ENCODE data around the gene C1orf74.
A peak's percentile ranks its signal among the peaks of the same experiment; 100 is the strongest.

Gene C1orf74

GRCh38 chr1:209787551-209787950 lies 3.2 kb upstream of the C1orf74 start:
- Histone ChIP-seq H3K4me3 (ENCODE audit: extremely low read depth, insufficient read depth, low read length, poor library complexity, severe bottlenecking) (no peak overlapping the region), H3K36me3 (ENCODE audit: control insufficient read depth, insufficient read depth, low read length) (peaks cover 6% of the 10 kb centered on the region), H3K4me1 (ENCODE audit: control insufficient read depth, insufficient read depth, low read length, poor library complexity, severe bottlenecking) (peaks cover 10% of the 10 kb centered on the region), H3K9me3 (ENCODE audit: control insufficient read depth, low read length) (peaks cover 6% of the 10 kb centered on the region), H3K27ac (ENCODE audit: low read depth, low read length, severe bottlenecking) (no peak overlapping the region)
- 67% methylated on average over 1 of the region's 2 CpGs; no CpG with 5 or more reads in 1 of the 2 experiments for WGBS, 2 experiments (ENCODE audit: insufficient coverage in 2 of 2)

GRCh38 chr1:209786146-209786545 lies 1.8 kb upstream of the C1orf74 start:
- Histone ChIP-seq H3K9me3 (ENCODE audit: control insufficient read depth, low read length) (peaks cover 6% of the 10 kb centered on the region), H3K27ac (ENCODE audit: low read depth, low read length, severe bottlenecking) (no peak overlapping the region), H3K4me1 (ENCODE audit: control insufficient read depth, insufficient read depth, low read length, poor library complexity, severe bottlenecking) (peaks cover 10% of the 10 kb centered on the region), H3K36me3 (ENCODE audit: control insufficient read depth, insufficient read depth, low read length) (peaks cover 12% of the 10 kb centered on the region), H3K4me3 (ENCODE audit: extremely low read depth, insufficient read depth, low read length, poor library complexity, severe bottlenecking) (no peak overlapping the region)
- 50 to 63% methylated on average over 2 to 4 of the region's 4 CpGs for WGBS, 2 experiments (ENCODE audit: insufficient coverage in 2 of 2)

- Histone ChIP-seq H3K36me3 (ENCODE audit: control insufficient read depth, insufficient read depth, low read length) (peaks cover 13% of the 10 kb centered on the region), H3K4me3 (ENCODE audit: extremely low read depth, insufficient read depth, low read length, poor library complexity, severe bottlenecking) (no peak overlapping the region), H3K9me3 (ENCODE audit: control insufficient read depth, low read length) (peaks cover 6% of the 10 kb centered on the region), H3K4me1 (ENCODE audit: control insufficient read depth, insufficient read depth, low read length, poor library complexity, severe bottlenecking) (peaks cover 8% of the 10 kb centered on the region), H3K27ac (ENCODE audit: low read depth, low read length, severe bottlenecking) (no peak overlapping the region)
- WGBS, 2 experiments (ENCODE audit: insufficient coverage in 2 of 2): 100% methylated on average over 3 of the region's 4 CpGs; no CpG with 5 or more reads in 1 of the 2 experiments
Observed at GRCh38 chr1:209785592-209785991, 1.2 kb upstream of the C1orf74 start.

- Histone ChIP-seq H3K27ac (ENCODE audit: low read depth, low read length, severe bottlenecking) (no peak overlapping the region), H3K9me3 (ENCODE audit: control insufficient read depth, low read length) (peaks cover 6% of the 10 kb centered on the region), H3K4me1 (ENCODE audit: control insufficient read depth, insufficient read depth, low read length, poor library complexity, severe bottlenecking) (peaks cover 5% of the 10 kb centered on the region), H3K4me3 (ENCODE audit: extremely low read depth, insufficient read depth, low read length, poor library complexity, severe bottlenecking) (peak overlapping the region; percentile 61), H3K36me3 (ENCODE audit: control insufficient read depth, insufficient read depth, low read length) (peaks cover 13% of the 10 kb centered on the region)
- 87 to 93% methylated on average over 6 of the region's 6 CpGs for WGBS, 2 experiments (ENCODE audit: insufficient coverage in 2 of 2)
Observed at GRCh38 chr1:209783386-209783785, 973 bp downstream of the C1orf74 start.

- 73 to 78% methylated on average over 3 to 4 of the region's 4 CpGs for WGBS, 2 experiments (ENCODE audit: insufficient coverage in 2 of 2)
- peaks cover 5% of the 10 kb centered on the region for H3K4me1 ChIP-seq (ENCODE audit: control insufficient read depth, insufficient read depth, low read length, poor library complexity, severe bottlenecking)
- peaks cover 6% of the 10 kb centered on the region for H3K9me3 ChIP-seq (ENCODE audit: control insufficient read depth, low read length)
- H3K36me3 ChIP-seq (ENCODE audit: control insufficient read depth, insufficient read depth, low read length): peaks cover 13% of the 10 kb centered on the region
- H3K4me3 ChIP-seq (ENCODE audit: extremely low read depth, insufficient read depth, low read length, poor library complexity, severe bottlenecking): no peak overlapping the region
- H3K27ac ChIP-seq (ENCODE audit: low read depth, low read length, severe bottlenecking): no peak overlapping the region
Observed at GRCh38 chr1:209780268-209780667, 4.1 kb downstream of the C1orf74 start.

GRCh38 chr1:209778102-209778501 lies 6.3 kb downstream of the C1orf74 start:
- WGBS, 2 experiments (ENCODE audit: insufficient coverage in 2 of 2): 82 to 90% methylated on average over 1 of the region's 1 CpG
- Histone ChIP-seq H3K27ac (ENCODE audit: low read depth, low read length, severe bottlenecking) (no peak overlapping the region), H3K4me3 (ENCODE audit: extremely low read depth, insufficient read depth, low read length, poor library complexity, severe bottlenecking) (no peak overlapping the region), H3K4me1 (ENCODE audit: control insufficient read depth, insufficient read depth, low read length, poor library complexity, severe bottlenecking) (peaks cover 8% of the 10 kb centered on the region), H3K9me3 (ENCODE audit: control insufficient read depth, low read length) (no peaks in the 10 kb centered on the region), H3K36me3 (ENCODE audit: control insufficient read depth, insufficient read depth, low read length) (peaks cover 13% of the 10 kb centered on the region)

- Histone ChIP-seq H3K36me3 (ENCODE audit: control insufficient read depth, insufficient read depth, low read length) (peaks cover 7% of the 10 kb centered on the region), H3K9me3 (ENCODE audit: control insufficient read depth, low read length) (no peaks in the 10 kb centered on the region), H3K4me1 (ENCODE audit: control insufficient read depth, insufficient read depth, low read length, poor library complexity, severe bottlenecking) (peaks cover 8% of the 10 kb centered on the region), H3K27ac (ENCODE audit: low read depth, low read length, severe bottlenecking) (no peak overlapping the region), H3K4me3 (ENCODE audit: extremely low read depth, insufficient read depth, low read length, poor library complexity, severe bottlenecking) (no peak overlapping the region)
- 100% methylated on average over 1 to 2 of the region's 2 CpGs for WGBS, 2 experiments (ENCODE audit: insufficient coverage in 2 of 2)
Observed at GRCh38 chr1:209777587-209777986, 6.8 kb downstream of the C1orf74 start.

- H3K36me3 ChIP-seq (ENCODE audit: control insufficient read depth, insufficient read depth, low read length): no peaks in the 10 kb centered on the region
- H3K27ac ChIP-seq (ENCODE audit: low read depth, low read length, severe bottlenecking): no peak overlapping the region
- no peaks in the 10 kb centered on the region for H3K9me3 ChIP-seq (ENCODE audit: control insufficient read depth, low read length)
- WGBS, 2 experiments (ENCODE audit: insufficient coverage in 2 of 2): 57 to 62% methylated on average over 1 to 2 of the region's 2 CpGs
- H3K4me1 ChIP-seq (ENCODE audit: control insufficient read depth, insufficient read depth, low read length, poor library complexity, severe bottlenecking): peaks cover 8% of the 10 kb centered on the region
- H3K4me3 ChIP-seq (ENCODE audit: extremely low read depth, insufficient read depth, low read length, poor library complexity, severe bottlenecking): no peak overlapping the region
Observed at GRCh38 chr1:209775678-209776077, 8.7 kb downstream of the C1orf74 start.

- no peaks in the 10 kb centered on the region for H3K9me3 ChIP-seq (ENCODE audit: control insufficient read depth, low read length)
- WGBS, 2 experiments (ENCODE audit: insufficient coverage in 2 of 2): 100% methylated on average over 1 of the region's 1 CpG
- no peaks in the 10 kb centered on the region for H3K36me3 ChIP-seq (ENCODE audit: control insufficient read depth, insufficient read depth, low read length)
- H3K4me3 ChIP-seq (ENCODE audit: extremely low read depth, insufficient read depth, low read length, poor library complexity, severe bottlenecking): no peak overlapping the region
- no peak overlapping the region for H3K27ac ChIP-seq (ENCODE audit: low read depth, low read length, severe bottlenecking)
- peaks cover 10% of the 10 kb centered on the region for H3K4me1 ChIP-seq (ENCODE audit: control insufficient read depth, insufficient read depth, low read length, poor library complexity, severe bottlenecking)
Observed at GRCh38 chr1:209774592-209774991, 9.8 kb downstream of the C1orf74 start.

- peaks cover 29% of the 10 kb centered on the region for H3K4me1 ChIP-seq (ENCODE audit: control insufficient read depth, insufficient read depth, low read length, poor library complexity, severe bottlenecking)
- H3K4me3 ChIP-seq (ENCODE audit: extremely low read depth, insufficient read depth, low read length, poor library complexity, severe bottlenecking): no peak overlapping the region
- H3K36me3 ChIP-seq (ENCODE audit: control insufficient read depth, insufficient read depth, low read length): no peaks in the 10 kb centered on the region
- WGBS, 2 experiments (ENCODE audit: insufficient coverage in 2 of 2): 83 to 93% methylated on average over 6 of the region's 6 CpGs
- H3K27ac ChIP-seq (ENCODE audit: low read depth, low read length, severe bottlenecking): no peak overlapping the region
- no peaks in the 10 kb centered on the region for H3K9me3 ChIP-seq (ENCODE audit: control insufficient read depth, low read length)
Observed at GRCh38 chr1:209772126-209772525, 12.2 kb downstream of the C1orf74 start.

GRCh38 chr1:209770636-209771415 lies 13.5 kb downstream of the C1orf74 start:
- Histone ChIP-seq H3K27ac (ENCODE audit: low read depth, low read length, severe bottlenecking) (no peak overlapping the region), H3K4me3 (ENCODE audit: extremely low read depth, insufficient read depth, low read length, poor library complexity, severe bottlenecking) (no peak overlapping the region), H3K9me3 (ENCODE audit: control insufficient read depth, low read length) (no peaks in the 10 kb centered on the region), H3K4me1 (ENCODE audit: control insufficient read depth, insufficient read depth, low read length, poor library complexity, severe bottlenecking) (peaks cover 29% of the 10 kb centered on the region), H3K36me3 (ENCODE audit: control insufficient read depth, insufficient read depth, low read length) (no peaks in the 10 kb centered on the region)
- 90 to 94% methylated on average over 6 to 16 of the region's 17 CpGs for WGBS, 2 experiments (ENCODE audit: insufficient coverage in 2 of 2)

Data from mesodermal cell (in vitro differentiated cells).